HG03095 (cell line): ENCODE measurements around the gene BANK1.
"Not testable (repeated sequence)": the region's sequence is repeated elsewhere in the genome, so short reads cannot be mapped to it uniquely, and the experiment has no call there.

ENCODE experiments used
- ATAC-seq: cut with Tn5 transposase; IDR thresholded peaks from one replicate; pipeline ENCODE4 v1.9.1; 2021; ENCODE audit warnings: moderate library complexity; ENCODE audit not compliant: unreplicated experiment

BANK1 gene

DNA sequence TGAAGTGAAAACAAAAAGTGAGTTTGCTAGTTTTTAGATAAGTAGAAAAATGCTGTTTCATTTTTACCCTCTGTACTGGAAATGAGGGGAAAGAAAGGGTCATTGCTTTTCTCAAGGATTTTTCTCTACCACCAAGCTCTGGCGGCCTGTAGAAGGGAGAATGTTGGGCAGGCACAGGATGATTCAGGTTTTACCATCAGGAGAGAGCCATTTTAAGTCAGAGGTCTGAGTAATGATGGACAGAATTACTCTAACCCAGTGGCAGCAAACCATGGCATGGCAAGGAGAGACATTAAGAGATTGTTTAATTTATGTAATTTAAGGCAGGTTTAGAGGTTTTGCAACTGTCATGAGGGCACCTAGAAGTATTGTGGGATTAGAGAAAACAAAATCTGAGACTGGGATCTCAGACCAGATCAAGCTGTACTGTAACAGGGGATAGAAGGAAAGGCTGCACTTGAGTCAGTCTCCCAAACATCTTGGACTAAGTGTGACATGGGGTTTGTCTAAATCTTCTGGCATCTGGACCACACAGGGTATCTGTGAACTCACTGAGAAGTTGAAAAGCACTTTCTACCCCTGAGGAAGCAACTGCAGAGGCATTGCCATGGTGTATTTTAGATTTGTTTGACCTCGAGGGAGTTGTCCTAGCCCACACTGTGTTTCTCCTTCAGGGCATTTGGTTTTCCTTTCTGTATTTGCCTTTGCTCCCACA, 81.6 kb downstream of the BANK1 start:
- no peak for ATAC-seq

GRCh38 chr4:101885574-101885973, 95.0 kb downstream of the BANK1 start:
- no peak for ATAC-seq

DNA sequence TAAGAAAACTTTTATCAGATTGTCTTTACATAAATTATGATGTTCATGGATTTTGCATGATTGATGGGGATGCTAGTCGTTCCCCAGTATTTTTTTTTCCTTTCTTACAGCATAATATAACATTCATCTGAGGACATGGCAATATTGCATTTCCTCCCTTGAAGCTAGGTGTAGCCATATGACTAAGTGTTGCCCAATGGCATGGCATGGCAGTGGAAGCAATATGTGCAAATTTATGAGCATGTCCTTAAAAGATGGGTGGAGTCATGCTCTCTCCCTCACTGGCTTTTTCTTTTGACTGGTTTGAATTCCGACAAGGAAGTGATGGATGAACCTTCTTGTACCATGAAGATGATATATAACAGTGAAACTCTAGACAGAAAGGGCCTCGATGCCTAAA, 96.3 kb downstream of the BANK1 start:
- ATAC-seq, result no peak

- no peak for ATAC-seq
Observed at GRCh38 chr4:101888472-101888871, 97.9 kb downstream of the BANK1 start.

DNA sequence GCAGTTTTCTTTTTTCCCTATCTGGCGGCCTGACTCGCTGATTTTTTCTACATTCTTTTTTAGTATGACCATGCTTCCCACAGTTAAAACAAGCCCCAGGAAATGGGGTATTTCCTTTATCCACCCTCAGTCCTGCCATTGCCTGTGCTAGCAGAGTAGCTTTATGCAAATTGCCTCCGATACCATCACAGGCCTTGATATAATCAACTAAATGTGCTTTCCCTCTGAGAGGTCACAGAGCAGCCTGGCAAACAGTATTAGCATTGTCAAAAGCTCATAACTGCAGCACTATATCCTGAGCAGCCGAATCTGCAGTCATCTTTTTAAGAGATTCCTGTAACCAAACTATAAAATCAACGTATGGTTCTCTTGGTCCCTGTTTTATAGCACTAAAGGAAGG, 115.0 kb downstream of the BANK1 start:
- ATAC-seq, result not testable (repeated sequence)

- ATAC-seq, result no peak
Observed at GRCh38 chr4:101910786-101911373, 120.3 kb downstream of the BANK1 start.

GRCh38 chr4:101911616-101912015, 121.1 kb downstream of the BANK1 start:
- no peak for ATAC-seq

- ATAC-seq, result no peak
Observed at GRCh38 chr4:101914761-101915160, 124.2 kb downstream of the BANK1 start.

DNA sequence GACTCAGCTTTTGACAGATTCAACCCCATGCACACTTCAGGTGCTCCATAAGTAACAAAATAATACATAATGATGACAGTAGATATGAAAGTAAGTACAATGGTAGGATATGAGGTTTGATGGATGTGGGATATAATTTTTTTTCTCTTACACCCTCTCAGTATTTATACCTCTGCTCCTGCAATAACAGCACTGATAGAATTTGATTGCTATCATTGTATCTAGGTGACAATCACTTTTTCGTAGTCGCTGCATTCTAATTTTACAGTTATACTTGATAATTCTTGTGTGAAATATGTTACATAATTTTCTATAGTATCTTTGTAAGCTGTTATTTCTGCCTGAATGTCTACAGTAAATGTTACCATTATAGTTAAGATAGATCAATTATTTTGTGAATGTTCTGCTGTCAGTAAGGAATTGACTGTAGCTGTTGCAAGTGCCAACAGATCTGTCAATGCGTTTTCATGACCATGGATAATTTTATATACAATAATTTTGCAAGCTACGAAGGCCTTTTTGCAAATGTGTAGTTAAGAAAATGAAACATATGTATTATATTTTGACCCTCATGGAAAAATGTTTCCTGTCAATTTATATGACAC, 128.9 kb downstream of the BANK1 start:
- no peak for ATAC-seq

DNA sequence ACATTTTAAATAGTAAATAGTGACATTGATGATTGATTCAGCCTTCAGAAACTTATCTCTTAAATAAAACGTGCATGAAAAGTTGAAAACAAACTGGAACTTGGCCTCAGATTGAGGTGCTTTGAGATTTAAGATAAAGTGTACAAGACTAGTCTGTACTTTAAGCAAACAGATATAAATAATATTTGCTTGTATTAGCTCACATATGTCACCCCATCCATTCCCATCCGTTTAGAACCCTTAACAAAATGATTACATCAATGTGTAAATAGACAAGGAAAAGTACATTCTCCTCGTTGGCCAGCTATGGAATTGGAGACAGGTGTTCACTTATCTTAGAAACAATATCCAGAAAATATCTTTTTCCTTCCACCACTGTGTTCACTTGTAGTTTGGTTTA, 130.8 kb downstream of the BANK1 start:
- ATAC-seq, result no peak

- ATAC-seq, result no peak
Observed at GRCh38 chr4:101931619-101932018, 141.1 kb downstream of the BANK1 start.

DNA sequence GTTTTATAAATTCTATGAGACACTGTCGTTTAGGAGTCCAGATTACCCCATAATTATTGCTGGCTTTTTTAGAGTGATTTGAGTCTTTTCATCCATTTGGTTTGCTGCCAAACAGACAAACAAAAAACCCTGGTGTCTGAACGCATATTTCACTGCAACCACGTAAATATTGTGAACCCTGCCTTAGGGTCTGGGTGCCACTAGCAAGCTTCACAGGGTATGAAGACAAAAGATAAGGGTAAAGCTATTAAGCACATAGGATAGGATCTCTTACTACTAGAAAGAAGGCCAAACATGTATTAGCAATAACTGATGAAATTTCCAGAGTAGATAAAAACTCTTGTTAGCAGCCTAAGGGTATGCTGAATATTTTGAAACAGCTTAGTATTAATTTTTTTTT, 143.3 kb downstream of the BANK1 start:
- no peak for ATAC-seq

DNA sequence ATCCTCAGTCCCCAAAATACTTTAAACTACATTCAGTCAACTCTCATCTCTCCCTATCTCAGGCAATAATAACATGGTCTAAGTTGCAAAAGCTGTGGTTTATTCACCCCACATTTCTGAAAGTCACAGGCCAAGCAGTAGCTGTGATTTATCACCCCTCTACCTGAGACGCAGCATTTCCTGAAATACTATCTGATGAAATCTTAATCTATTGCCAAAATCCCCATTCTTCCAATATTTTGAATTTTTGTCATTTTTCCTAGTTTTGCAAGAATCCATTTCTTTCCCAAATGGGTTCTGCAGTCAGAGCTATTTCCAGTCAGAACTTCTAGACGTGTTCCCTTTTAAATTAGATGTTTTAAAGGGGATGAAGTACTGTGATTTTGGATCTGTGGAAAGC, 148.3 kb downstream of the BANK1 start:
- no peak for ATAC-seq

- ATAC-seq, result no peak
Observed at GRCh38 chr4:101941816-101942358, 151.4 kb downstream of the BANK1 start.

- no peak for ATAC-seq
Observed at GRCh38 chr4:101942891-101943290, 152.4 kb downstream of the BANK1 start.

- no peak for ATAC-seq
Observed at GRCh38 chr4:101944649-101945048, 154.1 kb downstream of the BANK1 start.

GRCh38 chr4:101948055-101948454, 157.5 kb downstream of the BANK1 start:
- ATAC-seq, result no peak

GRCh38 chr4:101948951-101949350, 158.4 kb downstream of the BANK1 start:
- ATAC-seq, result no peak

- no peak for ATAC-seq
Observed at GRCh38 chr4:101950258-101950979, 159.9 kb downstream of the BANK1 start.

DNA sequence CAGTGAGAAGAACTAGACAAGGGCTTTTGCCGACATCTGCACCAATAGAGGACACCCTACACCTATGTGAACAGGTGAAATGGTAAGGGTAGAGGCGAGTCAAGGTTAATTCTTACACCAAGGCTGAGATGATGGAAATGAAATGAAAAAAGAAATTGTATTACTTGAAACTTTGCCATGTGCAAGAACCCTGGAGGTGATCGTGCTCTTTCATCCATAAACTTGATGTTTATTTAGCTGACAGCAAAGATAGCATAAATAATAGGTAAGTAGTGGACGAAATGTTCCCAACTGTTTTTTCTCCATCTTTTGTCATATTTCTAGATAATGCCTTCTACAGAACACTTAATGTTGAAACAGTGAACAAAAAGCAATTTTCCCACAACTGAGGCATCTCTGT, 162.5 kb downstream of the BANK1 start:
- ATAC-seq, result no peak

DNA sequence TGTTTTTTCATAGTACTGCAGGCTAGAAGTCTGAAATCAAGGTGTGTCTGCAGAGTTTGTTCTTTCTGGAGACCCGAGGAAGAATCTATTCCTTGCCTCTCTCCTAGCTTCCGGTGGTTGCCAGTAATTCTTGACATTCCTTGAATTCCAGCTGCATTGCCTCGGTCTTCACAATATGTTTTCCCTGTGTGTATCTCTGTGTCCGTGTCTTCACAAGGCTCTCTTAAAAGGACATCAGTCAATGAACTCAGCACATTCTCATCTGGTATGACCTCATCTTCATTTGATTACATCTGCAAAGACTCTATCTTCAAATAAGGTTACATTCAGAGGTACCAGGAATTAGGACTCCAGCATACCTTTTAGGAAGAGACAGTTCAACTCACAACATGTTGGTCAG, 163.4 kb downstream of the BANK1 start:
- ATAC-seq, result no peak

GRCh38 chr4:101954351-101954750, 163.8 kb downstream of the BANK1 start:
- ATAC-seq, result no peak
